Stimulated activated CD4-positive, alpha-beta T cell treated with anti-CD3 and anti-CD28 coated beads, Interleukin-12 subunit alpha, Interleukin-12 subunit beta, amount 100 ng/mL, for 4 hours (primary cell): ENCODE results near the gene LHX4.

Experiments
- DNase-seq: peaks from one replicate; pipeline ENCODE4 v3.0.0-alpha.2; 2020

The LHX4 gene

GRCh38 chr1:180278194-180278515, 48.1 kb downstream of the LHX4 start:
- no peak for DNase-seq

GRCh38 chr1:180278596-180279395, 48.7 kb downstream of the LHX4 start:
- no peak for DNase-seq

- no peak for DNase-seq
Observed at GRCh38 chr1:180279651-180280050, 49.6 kb downstream of the LHX4 start.

GRCh38 chr1:180280617-180281016, 50.6 kb downstream of the LHX4 start:
- DNase-seq, result no peak

- DNase-seq, result no peak
Observed at GRCh38 chr1:180281490-180281889, 51.4 kb downstream of the LHX4 start.

GRCh38 chr1:180282401-180283044, 52.5 kb downstream of the LHX4 start:
- DNase-seq, result no peak

- DNase-seq, result no peak
Observed at GRCh38 chr1:180283098-180283497, 53.0 kb downstream of the LHX4 start.

GRCh38 chr1:180286417-180286816, 56.4 kb downstream of the LHX4 start:
- DNase-seq, result no peak

- DNase-seq, result no peak
Observed at GRCh38 chr1:180287988-180288705, 58.1 kb downstream of the LHX4 start.

GRCh38 chr1:180288940-180289339, 58.9 kb downstream of the LHX4 start:
- DNase-seq, result no peak

- no peak for DNase-seq
Observed at GRCh38 chr1:180290265-180291001, 60.4 kb downstream of the LHX4 start.

- no peak for DNase-seq
Observed at GRCh38 chr1:180291004-180291403, 60.9 kb downstream of the LHX4 start.

- DNase-seq, result no peak
Observed at GRCh38 chr1:180294711-180295110, 64.6 kb downstream of the LHX4 start.

GRCh38 chr1:180295999-180296398, 65.9 kb downstream of the LHX4 start:
- DNase-seq, result no peak

- DNase-seq, result no peak
Observed at GRCh38 chr1:180299479-180300221, 69.6 kb downstream of the LHX4 start.

- no peak for DNase-seq
Observed at GRCh38 chr1:180301135-180301742, 71.2 kb downstream of the LHX4 start.

- no peak for DNase-seq
Observed at GRCh38 chr1:180309338-180309737, 79.3 kb downstream of the LHX4 start.

- DNase-seq, result no peak
Observed at GRCh38 chr1:180310095-180310494, 80.0 kb downstream of the LHX4 start.

GRCh38 chr1:180311011-180311730, 81.1 kb downstream of the LHX4 start:
- DNase-seq, result no peak

- DNase-seq, result no peak
Observed at GRCh38 chr1:180312926-180313325, 82.9 kb downstream of the LHX4 start.

- no peak for DNase-seq
Observed at GRCh38 chr1:180327089-180327488, 97.0 kb downstream of the LHX4 start.
